K562 (cell line): ENCODE measurements around the gene HIVEP2. TPM values are rescaled to one million over a fixed set of nuclear protein-coding genes. Genes with fewer than 3 reads are reported as not detected.

ENCODE experiments used
- ATAC-seq: fragments of 200-7000 bp; cut with Tn5 transposase; 3 replicates; pipeline ENCODE4 v1.9.1; 2020; ENCODE audit warnings: moderate library complexity
- BruUV-seq: library from RNA; stranded (reverse); fragments of 400-500 nt; replicated peaks from 2 replicates; lab custom pipeline; 2021; lab: Mats Ljungman, UMichigan
- CTCF ChIA-PET: fragments of 300-600 bp; formaldehyde crosslinking; extraction: SDS; loops from one replicate; lab custom pipeline; 2021; ENCODE audit warnings: low intra/inter-chr PET ratio; lab: Yijun Ruan, JAX
- POLR2A ChIA-PET: fragments of 300-600, 350-650 bp; sonication (Branson Sonifier 250); formaldehyde crosslinking; extraction: SDS; loops from one replicate; lab custom pipeline; 2021; ENCODE audit warnings: antibody characterized with exemption, inconsistent platforms; lab: Yijun Ruan, JAX
- DNase-seq, 4 experiments: peaks; one replicate each; pipeline versions ENCODE4 v3.0.0 to v3.0.0-alpha.2; 2011 to 2018; ENCODE audit warnings: low spot score in 3 of 4, mixed read lengths in 3 of 4; ENCODE audit errors: extremely low read depth in 1 of 4
- FAIRE-seq: peaks from 2 replicates; lab custom pipeline; 2011; peaks lifted over from hg19 to GRCh38; lab: Jason Lieb, UNC
- H2AFZ ChIP-seq: 2 replicates; pipeline ENCODE4 v1.6.0; 2011; ENCODE audit warnings: low read depth, low read length, control low read depth, inconsistent platforms
- H3K27ac ChIP-seq: fragments of 200-600 bp; 3 replicates; pipeline ENCODE4 v1.8.0; 2011; ENCODE audit warnings: low read depth, mild to moderate bottlenecking, control low read depth, inconsistent platforms, low read length, moderate library complexity, mixed read lengths; ENCODE audit errors: extremely low read depth
- H3K27me3 ChIP-seq, 2 experiments: fragments of 300-600 bp in 1 of 2; 2 replicates in 1 of 2; 3 replicates in 1 of 2; pipeline versions ENCODE4 v1.6.0 to v1.8.0; 2011; ENCODE audit warnings: inconsistent platforms in 2 of 2, low read length in 2 of 2, mild to moderate bottlenecking in 1 of 2, mixed read lengths in 1 of 2, moderate library complexity in 1 of 2; ENCODE audit not compliant: control insufficient read depth in 2 of 2, insufficient read depth in 2 of 2
- H3K36me3 ChIP-seq: fragments of 300-600 bp; 3 replicates; pipeline ENCODE4 v1.8.0; 2011; ENCODE audit warnings: mild to moderate bottlenecking, low read length, inconsistent platforms; ENCODE audit not compliant: control insufficient read depth, insufficient read depth
- H3K4me1 ChIP-seq, 2 experiments: fragments of 200-600 bp in 1 of 2; replicated peaks in 1 of 2; 2 replicates in 1 of 2; 3 replicates in 1 of 2; pipeline versions ENCODE4 v1.5.1 to v1.8.0; 2011; ENCODE audit warnings: inconsistent platforms in 2 of 2, low read length in 2 of 2, mild to moderate bottlenecking in 1 of 2, mixed read lengths in 1 of 2, moderate library complexity in 1 of 2; ENCODE audit not compliant: control insufficient read depth in 2 of 2, insufficient read depth in 2 of 2
- H3K4me2 ChIP-seq: 2 replicates; pipeline ENCODE4 v1.6.1; 2011; ENCODE audit warnings: low read length, control low read depth, inconsistent platforms, mixed read lengths; ENCODE audit not compliant: insufficient read depth
- H3K4me3 ChIP-seq: fragments of 200-600 bp; sonication (generic), shearing (Covaris generic); 2 replicates; pipeline ENCODE4 v1.5.1; 2016; ENCODE audit warnings: control low read depth, inconsistent platforms
- H3K79me2 ChIP-seq: fragments of 200-600 bp; 3 replicates; pipeline ENCODE4 v1.8.0; 2011; ENCODE audit warnings: low read length, inconsistent platforms; ENCODE audit not compliant: control insufficient read depth, insufficient read depth
- H3K9ac ChIP-seq, 2 experiments: 2 replicates each; pipeline versions ENCODE4 v1.6.0 to v1.6.1; 2011; ENCODE audit warnings: low read depth in 2 of 2, low read length in 2 of 2, control low read depth in 1 of 2, inconsistent platforms in 1 of 2, mild to moderate bottlenecking in 1 of 2, mixed read lengths in 1 of 2; ENCODE audit not compliant: insufficient read depth in 1 of 2
- H3K9me1 ChIP-seq: one replicate; pipeline ENCODE4 v1.6.0; 2011; ENCODE audit warnings: inconsistent platforms, mild to moderate bottlenecking, low read length, moderate library complexity; ENCODE audit not compliant: control insufficient read depth, insufficient read depth
- H3K9me3 ChIP-seq: replicated peaks from 2 replicates; pipeline ENCODE4 v1.5.1; 2011; ENCODE audit warnings: low read depth, low read length, inconsistent platforms; ENCODE audit not compliant: control insufficient read depth, insufficient read depth
- H4K20me1 ChIP-seq: replicated peaks from 2 replicates; pipeline ENCODE4 v1.6.1; 2011; ENCODE audit warnings: low read length, inconsistent platforms, mixed read lengths; ENCODE audit not compliant: control insufficient read depth, insufficient read depth
- CAMTA2 ChIP-seq: fragments of 250-450 bp; sonication (Bioruptor Pico); conservative IDR thresholded peaks from 2 replicates; pipeline ENCODE4 v1.5.1; 2022
- ELF2 ChIP-seq: fragments of 250-450 bp; sonication (Bioruptor Pico); IDR thresholded peaks from 2 replicates; pipeline ENCODE4 v1.5.0; 2021; ENCODE audit warnings: mild to moderate bottlenecking
- ELK1 ChIP-seq: sonication (generic); formaldehyde crosslinking; IDR thresholded peaks from 2 replicates; pipeline ENCODE4 v1.8.1; 2022; ENCODE audit warnings: missing genetic modification reagents
- FOXJ2 ChIP-seq: fragments of 200-800 bp; sonication (Bioruptor generic); IDR thresholded peaks from 2 replicates; pipeline ENCODE4 v1.6.1; 2016; ENCODE audit warnings: missing genetic modification characterization, missing compliant biosample characterization
- GTF2B ChIP-seq: IDR thresholded peaks from 2 replicates; pipeline ENCODE4 v1.6.1; 2011; ENCODE audit not compliant: insufficient read length; ENCODE audit errors: extremely low read depth
- HDAC6 ChIP-seq: IDR thresholded peaks from 2 replicates; pipeline ENCODE4 v1.6.1; 2012; ENCODE audit warnings: low read depth, mild to moderate bottlenecking, control low read depth, inconsistent platforms, low read length, moderate library complexity
- MEIS2 ChIP-seq: fragments of 450-650 bp; IDR thresholded peaks from 2 replicates; pipeline ENCODE4 v1.6.1; 2014; ENCODE audit warnings: mild to moderate bottlenecking; ENCODE audit not compliant: partially characterized antibody
- SP2 ChIP-seq: IDR thresholded peaks from 2 replicates; pipeline ENCODE4 v1.6.1; 2011; ENCODE audit warnings: mild to moderate bottlenecking, low read depth, low read length, moderate library complexity; ENCODE audit not compliant: poor library complexity, severe bottlenecking; ENCODE audit errors: extremely low read depth
- ZNF224 ChIP-seq: sonication (generic); formaldehyde crosslinking; IDR thresholded peaks from 2 replicates; pipeline ENCODE4 v1.8.0; 2022; ENCODE audit warnings: mild to moderate bottlenecking, missing genetic modification reagents
- ZNF280B ChIP-seq: fragments of 250-450 bp; sonication (Bioruptor Pico); IDR thresholded peaks from 2 replicates; pipeline ENCODE4 v1.5.1; 2021; ENCODE audit warnings: mild to moderate bottlenecking
- ZNF780A ChIP-seq: fragments of 250-450 bp; sonication (Bioruptor Pico); IDR thresholded peaks from 2 replicates; pipeline ENCODE4 v1.5.0; 2021; ENCODE audit warnings: mild to moderate bottlenecking
- WGBS: fragments of 100-300 bp; shearing (Covaris generic); methylation state at CpG from one replicate; pipeline ENCODE4 v1.1.6; 2016; ENCODE audit warnings: low coverage, mixed read lengths; ENCODE audit not compliant: insufficient coverage; ENCODE audit errors: missing lambda C conversion rate; 5-methylcytosine and 5-hydroxymethylcytosine counted together
- in situ Hi-C: fragments of 300-500 bp; cut with MboI; formaldehyde crosslinking; loops from 4 replicates; pipeline ENCODE4 v1.15.0; 2018; ENCODE audit warnings: inconsistent platforms, mixed read lengths
- intact Hi-C: fragments of 100-400 bp; cut with micrococcal nuclease; formaldehyde crosslinking; loops from 2 replicates; pipeline ENCODE4 v1.14.2; 2022
- polyA plus RNA-seq, 8 experiments: library from polyadenylated mRNA; depleted of rRNA in 4 of 8; stranded (reverse) in 5 of 8; unstranded in 3 of 8; fragments of >200 nt; fragmentation: Nextera tagmentation in 2 of 8; fragmentation: Illumina TruSeq in 1 of 8; extraction: Ambion mirVana in 2 of 8; extraction: Trizol in 1 of 8; gene quantifications; 2 replicates each; pipeline versions ENCODE4 v1.2.1 to v1.2.3, GENCODE V29; 2011 to 2014; ENCODE audit warnings: inconsistent platforms in 1 of 8, missing spikeins in 1 of 8
- total RNA-seq, 7 experiments: library from RNA; depleted of rRNA in 6 of 7; stranded (reverse); fragments of >200 nt in 6 of 7; fragmentation: Illumina TruSeq in 2 of 7; extraction: Trizol in 2 of 7; gene quantifications; 2 replicates each; pipeline versions ENCODE4 v1.2.1 to v1.2.3, GENCODE V29; 2011 to 2021; ENCODE audit warnings: low replicate concordance in 1 of 7

Gene HIVEP2
- total and polyA plus RNA-seq, 9 of the 15 experiments (the other 6 are each of a cell fraction or from before 2014, with no cell fraction given) = under 0.01 to 1.2 (median 0.31) TPM

- no peak overlapping the region for H3K9ac ChIP-seq
- H3K4me1 ChIP-seq = no peaks in the 10 kb centered on the region
- no TSS peak for BruUV-seq
- no peak for ATAC-seq
- intact Hi-C loops (no loop called here), in situ Hi-C loops (no loop called here)
- H3K79me2 ChIP-seq = no peaks in the 10 kb centered on the region
- no peaks in the 10 kb centered on the region for H3K36me3 ChIP-seq
- H3K4me2 ChIP-seq = no peak overlapping the region
- no peak for FAIRE-seq
- POLR2A ChIA-PET = interaction anchor here (1.6 kb wide), 1 partner anchor 10 kb away, joined by 4 read pairs; no protein-coding TSS in a partner anchor
- 4% methylated on average over 1 of the region's 1 CpG for WGBS
- H3K9me3 ChIP-seq = no peaks in the 10 kb centered on the region
- H4K20me1 ChIP-seq = no peaks in the 10 kb centered on the region
- CTCF ChIA-PET = no interaction called here
- no peaks in the 10 kb centered on the region for H3K9me1 ChIP-seq
- DNase-seq = no peak
- H3K4me3 ChIP-seq = no peak overlapping the region
- no peak overlapping the region for H2AFZ ChIP-seq
- no peak overlapping the region for H3K27ac ChIP-seq
- peaks cover 0 to 8% of the 10 kb centered on the region in 2 experiments; a peak in 2 of 5 replicates for H3K27me3 ChIP-seq
- TF ChIP-seq ELK1 (CRISPR knock-in tag) (no peak), ELF2 (CRISPR knock-in tag) (no peak), MEIS2 (no peak), GTF2B (no peak), ZNF280B (CRISPR knock-in tag) (no peak), FOXJ2 (no peak), CAMTA2 (CRISPR knock-in tag) (no peak), SP2 (no peak), HDAC6 (no peak), ZNF780A (CRISPR knock-in tag) (no peak), ZNF224 (CRISPR knock-in tag) (no peak)
Observed at GRCh38 chr6:142833054-142833453, 111.9 kb downstream of the HIVEP2 start.
